ENCODE measurements around the gene TRIM69. TPM values are rescaled to one million over a fixed set of nuclear protein-coding genes. Genes with fewer than 3 reads are reported as not detected.

Gene TRIM69
- total and polyA plus RNA-seq, 2 donors (not counting 1 experiment from before 2014, with no cell fraction given): 18.3 to 40.1 TPM

DNA sequence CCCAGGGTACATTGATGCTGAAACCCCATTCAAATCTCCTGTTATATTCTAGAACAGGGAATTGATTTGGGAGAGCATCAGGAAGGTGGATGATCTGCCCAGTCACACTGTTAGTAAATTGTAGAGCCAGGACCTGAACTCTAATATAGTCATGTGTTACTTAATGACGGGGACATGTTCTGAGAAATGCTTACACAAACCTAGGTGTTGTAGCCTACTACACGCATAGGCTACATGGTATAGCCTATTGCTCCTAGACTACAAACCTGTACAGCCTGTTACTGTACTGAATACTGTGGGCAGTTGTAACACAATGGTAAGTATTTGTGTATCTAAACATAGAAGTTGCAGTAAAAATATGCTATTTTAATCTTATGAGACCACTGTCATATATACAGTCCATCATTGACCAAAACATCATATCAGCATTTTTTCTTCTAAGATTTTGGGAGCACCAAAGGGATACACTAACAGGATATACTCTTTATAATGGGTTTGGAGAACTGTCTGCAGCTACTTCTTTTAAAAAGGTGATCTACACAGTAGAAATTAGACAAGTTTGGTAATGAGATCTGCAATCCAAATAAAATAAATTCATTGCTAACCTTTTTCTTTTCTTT lies 19.2 kb upstream of the TRIM69 start:
- H2AFZ ChIP-seq (ENCODE audit: low read length): no peak overlapping the region
- peaks cover 11% of the 10 kb centered on the region for H4K20me1 ChIP-seq (ENCODE audit: control insufficient read depth, extremely low read depth, insufficient read depth, low read length)
- no peaks in the 10 kb centered on the region for H3K27me3 ChIP-seq (ENCODE audit: control insufficient read depth, insufficient read depth, low read length)
- H3K9ac ChIP-seq (ENCODE audit: insufficient read depth, low read length): no peak overlapping the region
- H3K4me2 ChIP-seq (ENCODE audit: extremely low read depth, insufficient read depth, low read length): no peak overlapping the region
- no peak overlapping the region for H3K4me3 ChIP-seq (replicated peaks in 1 of 4; ENCODE audit: control extremely low read depth in 1 of 4, insufficient read depth in 1 of 4, low read depth in 3 of 4, low read length in 4 of 4)
- DNase-seq (ENCODE audit: low read depth in 2 of 2): no peak
- peaks cover 2% of the 10 kb centered on the region for H3K4me1 ChIP-seq (ENCODE audit: control insufficient read depth, extremely low read depth, insufficient read depth, low read length)
- H3K79me2 ChIP-seq (ENCODE audit: control insufficient read depth, insufficient read depth, low read length): peaks cover 43% of the 10 kb centered on the region
- TF ChIP-seq, protein P1, sequence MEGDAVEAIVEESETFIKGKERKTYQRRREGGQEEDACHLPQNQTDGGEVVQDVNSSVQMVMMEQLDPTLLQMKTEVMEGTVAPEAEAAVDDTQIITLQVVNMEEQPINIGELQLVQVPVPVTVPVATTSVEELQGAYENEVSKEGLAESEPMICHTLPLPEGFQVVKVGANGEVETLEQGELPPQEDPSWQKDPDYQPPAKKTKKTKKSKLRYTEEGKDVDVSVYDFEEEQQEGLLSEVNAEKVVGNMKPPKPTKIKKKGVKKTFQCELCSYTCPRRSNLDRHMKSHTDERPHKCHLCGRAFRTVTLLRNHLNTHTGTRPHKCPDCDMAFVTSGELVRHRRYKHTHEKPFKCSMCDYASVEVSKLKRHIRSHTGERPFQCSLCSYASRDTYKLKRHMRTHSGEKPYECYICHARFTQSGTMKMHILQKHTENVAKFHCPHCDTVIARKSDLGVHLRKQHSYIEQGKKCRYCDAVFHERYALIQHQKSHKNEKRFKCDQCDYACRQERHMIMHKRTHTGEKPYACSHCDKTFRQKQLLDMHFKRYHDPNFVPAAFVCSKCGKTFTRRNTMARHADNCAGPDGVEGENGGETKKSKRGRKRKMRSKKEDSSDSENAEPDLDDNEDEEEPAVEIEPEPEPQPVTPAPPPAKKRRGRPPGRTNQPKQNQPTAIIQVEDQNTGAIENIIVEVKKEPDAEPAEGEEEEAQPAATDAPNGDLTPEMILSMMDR (conservative IDR thresholded peaks at IDR 0.05 in 1 of 2, IDR thresholded peaks at IDR 0.05 in 1 of 2; ENCODE audit: low read depth in 1 of 2, low read length in 2 of 2): no peak
- no peak for TF ChIP-seq EZH2 (IDR thresholded peaks at IDR 0.05; ENCODE audit: low read length, missing control alignments)
- H3K27ac ChIP-seq (ENCODE audit: insufficient read depth, low read length): no peak overlapping the region
- H3K36me3 ChIP-seq (ENCODE audit: control insufficient read depth, insufficient read depth, low read length): peaks cover 20% of the 10 kb centered on the region
- no peaks in the 10 kb centered on the region for H3K9me3 ChIP-seq (ENCODE audit: control insufficient read depth, insufficient read depth, low read depth, low read length)

DNA sequence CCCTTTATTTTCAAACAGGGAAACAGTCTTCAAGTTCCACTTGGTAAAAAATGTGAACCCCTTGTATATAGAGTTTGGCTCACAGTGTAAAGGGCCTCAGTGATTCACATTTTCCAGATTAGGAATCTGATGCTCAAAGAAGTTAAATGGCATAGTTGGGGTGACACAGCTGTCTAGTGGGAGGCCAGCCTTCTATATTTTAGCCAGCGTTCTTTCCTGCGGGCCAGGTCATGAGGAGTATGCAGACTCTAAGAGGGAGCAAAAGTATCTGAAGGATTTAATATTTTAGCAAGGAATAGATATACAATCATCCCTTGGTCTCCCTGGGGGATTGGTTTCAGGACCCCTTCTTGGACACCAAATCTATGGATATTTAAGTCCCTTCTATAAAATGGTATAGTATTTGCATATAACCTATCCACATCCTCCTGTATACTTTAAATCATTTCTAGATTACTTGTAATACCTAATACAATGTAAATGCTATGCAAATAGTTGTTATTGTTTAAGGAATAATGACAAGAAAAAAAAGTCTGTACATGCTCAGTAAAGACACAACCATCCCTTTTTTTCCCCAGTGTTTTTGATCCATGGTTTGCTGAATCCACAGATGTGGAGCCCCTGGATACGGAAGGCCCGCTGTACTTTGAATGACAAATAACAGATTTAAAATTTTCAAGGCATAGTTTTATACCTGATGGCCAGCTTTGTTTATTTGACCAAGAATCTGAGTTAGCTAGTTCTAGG lies 18.0 kb upstream of the TRIM69 start:
- Histone ChIP-seq H3K9ac (ENCODE audit: insufficient read depth, low read length) (no peak overlapping the region), H3K4me1 (ENCODE audit: control insufficient read depth, extremely low read depth, insufficient read depth, low read length) (peaks cover 2% of the 10 kb centered on the region), H3K4me2 (ENCODE audit: extremely low read depth, insufficient read depth, low read length) (no peak overlapping the region), H3K36me3 (ENCODE audit: control insufficient read depth, insufficient read depth, low read length) (peaks cover 20% of the 10 kb centered on the region), H3K27ac (ENCODE audit: insufficient read depth, low read length) (no peak overlapping the region), H3K27me3 (ENCODE audit: control insufficient read depth, insufficient read depth, low read length) (no peaks in the 10 kb centered on the region), H4K20me1 (ENCODE audit: control insufficient read depth, extremely low read depth, insufficient read depth, low read length) (peaks cover 7% of the 10 kb centered on the region), H3K9me3 (ENCODE audit: control insufficient read depth, insufficient read depth, low read depth, low read length) (no peaks in the 10 kb centered on the region), H3K4me3 (replicated peaks in 1 of 4; ENCODE audit: control extremely low read depth in 1 of 4, insufficient read depth in 1 of 4, low read depth in 3 of 4, low read length in 4 of 4) (no peak overlapping the region), H3K79me2 (ENCODE audit: control insufficient read depth, insufficient read depth, low read length) (peaks cover 30% of the 10 kb centered on the region), H2AFZ (ENCODE audit: low read length) (no peak overlapping the region)
- TF ChIP-seq, protein P1 (conservative IDR thresholded peaks at IDR 0.05 in 1 of 2, IDR thresholded peaks at IDR 0.05 in 1 of 2; ENCODE audit: low read depth in 1 of 2, low read length in 2 of 2): no peak
- TF ChIP-seq EZH2 (IDR thresholded peaks at IDR 0.05; ENCODE audit: low read length, missing control alignments): no peak
- no peak for DNase-seq (ENCODE audit: low read depth in 2 of 2)

DNA sequence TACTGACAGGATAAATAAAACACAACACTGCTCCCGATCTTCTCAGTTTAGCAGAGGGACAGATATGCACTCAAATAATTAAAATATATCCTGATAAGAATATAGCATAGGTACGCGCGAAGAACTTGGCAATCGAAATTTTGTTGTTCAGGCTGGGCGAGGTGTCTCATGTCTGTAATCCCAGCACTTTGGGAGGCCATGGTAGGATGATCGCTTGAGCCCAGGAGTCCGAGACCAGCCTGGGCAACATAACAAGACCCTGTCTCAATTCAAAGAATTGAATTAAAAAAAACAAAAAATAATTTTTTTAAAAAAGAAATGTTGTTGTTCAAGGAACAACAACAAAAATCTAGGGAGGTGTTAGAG lies 17.4 kb upstream of the TRIM69 start:
- no peak overlapping the region for H2AFZ ChIP-seq (ENCODE audit: low read length)
- peaks cover 24% of the 10 kb centered on the region for H3K79me2 ChIP-seq (ENCODE audit: control insufficient read depth, insufficient read depth, low read length)
- H4K20me1 ChIP-seq (ENCODE audit: control insufficient read depth, extremely low read depth, insufficient read depth, low read length): peaks cover 7% of the 10 kb centered on the region
- no peaks in the 10 kb centered on the region for H3K9me3 ChIP-seq (ENCODE audit: control insufficient read depth, insufficient read depth, low read depth, low read length)
- no peak overlapping the region for H3K4me2 ChIP-seq (ENCODE audit: extremely low read depth, insufficient read depth, low read length)
- H3K27ac ChIP-seq (ENCODE audit: insufficient read depth, low read length): no peak overlapping the region
- no peak for DNase-seq (ENCODE audit: low read depth in 2 of 2)
- no peak overlapping the region for H3K4me3 ChIP-seq (replicated peaks in 1 of 4; ENCODE audit: control extremely low read depth in 1 of 4, insufficient read depth in 1 of 4, low read depth in 3 of 4, low read length in 4 of 4)
- H3K9ac ChIP-seq (ENCODE audit: insufficient read depth, low read length): no peak overlapping the region
- peaks cover 20% of the 10 kb centered on the region for H3K36me3 ChIP-seq (ENCODE audit: control insufficient read depth, insufficient read depth, low read length)
- H3K27me3 ChIP-seq (ENCODE audit: control insufficient read depth, insufficient read depth, low read length): no peaks in the 10 kb centered on the region
- TF ChIP-seq, protein P1 (conservative IDR thresholded peaks at IDR 0.05 in 1 of 2, IDR thresholded peaks at IDR 0.05 in 1 of 2; ENCODE audit: low read depth in 1 of 2, low read length in 2 of 2): no peak
- no peak for TF ChIP-seq EZH2 (IDR thresholded peaks at IDR 0.05; ENCODE audit: low read length, missing control alignments)
- peaks cover 2% of the 10 kb centered on the region for H3K4me1 ChIP-seq (ENCODE audit: control insufficient read depth, extremely low read depth, insufficient read depth, low read length)

Data from fibroblast of lung (primary cell).